ENCODE results near the gene CRYGN.

DNA sequence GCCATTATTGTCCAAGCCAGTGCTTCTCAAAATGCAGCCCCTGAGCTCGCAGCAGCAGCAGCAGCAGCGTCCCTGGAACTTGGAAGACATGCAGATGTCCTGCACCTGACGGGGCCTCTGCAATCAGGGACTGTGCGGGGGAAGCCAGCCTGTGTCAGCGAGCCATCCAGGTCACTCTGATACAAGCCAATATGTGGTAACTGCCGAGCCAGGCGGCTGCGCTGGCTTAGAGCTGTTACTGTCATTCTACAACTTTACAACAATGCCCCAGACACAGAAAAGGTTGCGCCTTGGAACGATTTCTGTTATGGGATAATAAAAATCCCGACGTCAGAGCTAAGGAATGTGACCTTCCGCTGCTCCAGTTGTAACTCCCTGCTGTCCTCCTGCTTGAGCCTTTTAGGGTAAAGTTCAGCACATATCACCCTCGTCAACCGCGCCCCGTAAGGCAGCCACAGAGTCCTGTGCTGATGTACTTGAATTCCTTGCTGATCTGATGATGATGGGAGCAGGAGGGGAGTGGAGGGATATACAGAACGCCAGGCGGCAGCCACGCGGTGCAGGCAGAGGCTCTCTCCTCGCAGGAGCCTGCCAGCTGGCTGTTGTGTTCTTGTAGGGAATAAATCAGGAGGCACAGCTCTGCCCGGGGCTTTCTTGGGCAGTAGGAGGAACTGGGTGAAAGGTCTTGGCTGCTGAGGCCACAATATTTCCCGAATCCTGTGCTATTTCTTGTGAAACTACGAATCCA is 20.0 kb upstream of the CRYGN start:
- TF ChIP-seq OSR1 (CRISPR knock-in tag; IDR thresholded peaks at IDR 0.05) (no peak), ZFP3 (CRISPR knock-in tag; IDR thresholded peaks at IDR 0.05) (peak; percentile 78; the same call in 1 of the 2 replicates), ZNF8 (CRISPR knock-in tag; IDR thresholded peaks at IDR 0.05) (peak; percentile 32; the same call in 1 of the 2 replicates), RARB (CRISPR knock-in tag; IDR thresholded peaks at IDR 0.05) (no peak; the same call in 1 of the 2 replicates), ZC3H10 (CRISPR knock-in tag; IDR thresholded peaks at IDR 0.05) (no peak), ARNTL (CRISPR knock-in tag; IDR thresholded peaks at IDR 0.05; ENCODE audit: borderline replicate concordance, low read depth) (no peak), TOX (CRISPR knock-in tag; IDR thresholded peaks at IDR 0.05; ENCODE audit: borderline replicate concordance) (no peak)
- TF ChIP-seq, protein P1, sequence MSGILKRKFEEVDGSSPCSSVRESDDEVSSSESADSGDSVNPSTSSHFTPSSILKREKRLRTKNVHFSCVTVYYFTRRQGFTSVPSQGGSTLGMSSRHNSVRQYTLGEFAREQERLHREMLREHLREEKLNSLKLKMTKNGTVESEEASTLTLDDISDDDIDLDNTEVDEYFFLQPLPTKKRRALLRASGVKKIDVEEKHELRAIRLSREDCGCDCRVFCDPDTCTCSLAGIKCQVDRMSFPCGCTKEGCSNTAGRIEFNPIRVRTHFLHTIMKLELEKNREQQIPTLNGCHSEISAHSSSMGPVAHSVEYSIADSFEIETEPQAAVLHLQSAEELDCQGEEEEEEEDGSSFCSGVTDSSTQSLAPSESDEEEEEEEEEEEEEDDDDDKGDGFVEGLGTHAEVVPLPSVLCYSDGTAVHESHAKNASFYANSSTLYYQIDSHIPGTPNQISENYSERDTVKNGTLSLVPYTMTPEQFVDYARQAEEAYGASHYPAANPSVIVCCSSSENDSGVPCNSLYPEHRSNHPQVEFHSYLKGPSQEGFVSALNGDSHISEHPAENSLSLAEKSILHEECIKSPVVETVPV (CRISPR knock-in tag; IDR thresholded peaks at IDR 0.05): no peak
- TF ChIP-seq, protein P2, sequence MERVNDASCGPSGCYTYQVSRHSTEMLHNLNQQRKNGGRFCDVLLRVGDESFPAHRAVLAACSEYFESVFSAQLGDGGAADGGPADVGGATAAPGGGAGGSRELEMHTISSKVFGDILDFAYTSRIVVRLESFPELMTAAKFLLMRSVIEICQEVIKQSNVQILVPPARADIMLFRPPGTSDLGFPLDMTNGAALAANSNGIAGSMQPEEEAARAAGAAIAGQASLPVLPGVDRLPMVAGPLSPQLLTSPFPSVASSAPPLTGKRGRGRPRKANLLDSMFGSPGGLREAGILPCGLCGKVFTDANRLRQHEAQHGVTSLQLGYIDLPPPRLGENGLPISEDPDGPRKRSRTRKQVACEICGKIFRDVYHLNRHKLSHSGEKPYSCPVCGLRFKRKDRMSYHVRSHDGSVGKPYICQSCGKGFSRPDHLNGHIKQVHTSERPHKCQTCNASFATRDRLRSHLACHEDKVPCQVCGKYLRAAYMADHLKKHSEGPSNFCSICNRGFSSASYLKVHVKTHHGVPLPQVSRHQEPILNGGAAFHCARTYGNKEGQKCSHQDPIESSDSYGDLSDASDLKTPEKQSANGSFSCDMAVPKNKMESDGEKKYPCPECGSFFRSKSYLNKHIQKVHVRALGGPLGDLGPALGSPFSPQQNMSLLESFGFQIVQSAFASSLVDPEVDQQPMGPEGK (CRISPR knock-in tag; IDR thresholded peaks at IDR 0.05; ENCODE audit: borderline replicate concordance): no peak; the same call in 1 of the 2 replicates

Measured in SK-N-SH treated with all-trans-retinoic acid at 6 μM for 48 hours (cell line).